GM12878 (cell line): Measurements from ENCODE around the gene FKBP7. TPM values are rescaled to one million over a fixed set of nuclear protein-coding genes. Genes with fewer than 3 reads are reported as not detected.

Experiments
- ATAC-seq: fragments of 200-7000 bp; cut with Tn5 transposase; 3 replicates; pipeline ENCODE4 v1.9.1; 2020; ENCODE audit warnings: mild to moderate bottlenecking, moderate library complexity
- BruUV-seq: library from RNA; stranded (reverse); fragments of 400-500 nt; replicated peaks from 2 replicates; lab custom pipeline; 2021; lab: Mats Ljungman, UMichigan
- CTCF ChIA-PET: fragments of 300-600 bp; sonication (Branson Sonifier 250); formaldehyde crosslinking; extraction: SDS; loops from one replicate; lab custom pipeline; 2021; ENCODE audit warnings: inconsistent platforms; lab: Yijun Ruan, JAX
- POLR2A ChIA-PET: fragments of 350-600 bp; formaldehyde crosslinking; extraction: SDS; loops from one replicate; lab custom pipeline; 2021; ENCODE audit warnings: inconsistent platforms; lab: Charles Lee
- RAD21 ChIA-PET: fragments of 300-600 bp; sonication (Branson Sonifier 250); formaldehyde crosslinking; loops from one replicate; lab custom pipeline; 2023; ENCODE audit warnings: antibody characterized with exemption; ENCODE audit not compliant: unreplicated experiment; lab: Charles Lee
- SMC1A ChIA-PET: fragments of 300-600 bp; sonication (Branson Sonifier 250); formaldehyde crosslinking; loops from one replicate; lab custom pipeline; 2023; ENCODE audit not compliant: unreplicated experiment, uncharacterized antibody; lab: Charles Lee
- DNase-seq: peaks from one replicate; pipeline ENCODE4 v3.0.0-alpha.2; 2011; ENCODE audit warnings: low read depth, low spot score
- FAIRE-seq: peaks from 3 replicates; lab custom pipeline; 2011; peaks lifted over from hg19 to GRCh38; lab: Jason Lieb, UNC
- H2AFZ ChIP-seq: 2 replicates; pipeline ENCODE4 v1.6.0; 2011; ENCODE audit warnings: low read depth, low read length, control low read depth; ENCODE audit not compliant: control insufficient read depth
- H3K27ac ChIP-seq: 2 replicates; pipeline ENCODE4 v1.5.1; 2011; ENCODE audit warnings: control low read depth; ENCODE audit not compliant: control insufficient read depth, insufficient read depth
- H3K27me3 ChIP-seq, 2 experiments: replicated peaks in 1 of 2; 2 replicates each; pipeline versions ENCODE4 v1.6.0 to v1.6.1; 2011; ENCODE audit warnings: low read length in 1 of 2; ENCODE audit not compliant: control insufficient read depth in 2 of 2, insufficient read depth in 2 of 2
- H3K36me3 ChIP-seq, 2 experiments: 2 replicates each; pipeline ENCODE4 v1.5.1; 2011; ENCODE audit warnings: low read length in 1 of 2; ENCODE audit not compliant: control insufficient read depth in 2 of 2, insufficient read depth in 2 of 2
- H3K4me1 ChIP-seq: 2 replicates; pipeline ENCODE4 v1.6.1; 2011; ENCODE audit warnings: mild to moderate bottlenecking, low read length, moderate library complexity, mixed read lengths; ENCODE audit not compliant: control insufficient read depth, insufficient read depth
- H3K4me2 ChIP-seq: 2 replicates; pipeline ENCODE4 v1.6.0; 2011; ENCODE audit warnings: control low read depth; ENCODE audit not compliant: control insufficient read depth, insufficient read depth
- H3K4me3 ChIP-seq: fragments of 200-600 bp; sonication (generic); 2 replicates; pipeline ENCODE4 v1.5.1; 2016
- H3K79me2 ChIP-seq: 2 replicates; pipeline ENCODE4 v1.6.0; 2011; ENCODE audit warnings: low read length; ENCODE audit not compliant: control insufficient read depth, insufficient read depth
- H3K9ac ChIP-seq: 2 replicates; pipeline ENCODE4 v1.8.0; 2011; ENCODE audit warnings: low read length, control low read depth, mixed read lengths; ENCODE audit not compliant: control insufficient read depth, insufficient read depth
- H3K9me3 ChIP-seq: replicated peaks from 3 replicates; pipeline ENCODE4 v1.5.1; 2011; ENCODE audit warnings: mild to moderate bottlenecking, low read length; ENCODE audit not compliant: control insufficient read depth, insufficient read depth
- H4K20me1 ChIP-seq: 2 replicates; pipeline ENCODE4 v1.6.0; 2011; ENCODE audit not compliant: control insufficient read depth, insufficient read depth
- ASH2L ChIP-seq: fragments of 300-600, 200-600 bp; sonication (generic); IDR thresholded peaks from 2 replicates; pipeline ENCODE4 v1.6.1; 2017; ENCODE audit warnings: low read depth, mild to moderate bottlenecking, borderline replicate concordance
- CBX3 ChIP-seq: fragments of 200-600 bp; sonication (generic); IDR thresholded peaks from 2 replicates; pipeline ENCODE4 v1.6.1; 2016; ENCODE audit warnings: low read depth, borderline replicate concordance
- E4F1 ChIP-seq: fragments of 450-650 bp; IDR thresholded peaks from 2 replicates; pipeline ENCODE4 v1.6.1; 2018; ENCODE audit warnings: borderline replicate concordance, mild to moderate bottlenecking; ENCODE audit not compliant: partially characterized antibody
- EGR1 ChIP-seq, 2 experiments: IDR thresholded peaks; 1 replicate in 1 of 2; 2 replicates in 1 of 2; pipeline ENCODE4 v1.6.1; 2011 to 2012; ENCODE audit warnings: low read depth in 2 of 2, low read length in 2 of 2, borderline replicate concordance in 1 of 2, mild to moderate bottlenecking in 1 of 2, moderate library complexity in 1 of 2
- GATAD2B ChIP-seq: fragments of 450-650 bp; conservative IDR thresholded peaks from 2 replicates; pipeline ENCODE4 v1.6.1; 2017; ENCODE audit warnings: low read depth, mild to moderate bottlenecking, moderate library complexity
- NFYA ChIP-seq: IDR thresholded peaks from 2 replicates; pipeline ENCODE4 v1.6.1; 2011; ENCODE audit warnings: low read depth, mild to moderate bottlenecking, low read length, improper control_type of control experiment, borderline replicate concordance
- NFYB ChIP-seq: IDR thresholded peaks from 2 replicates; pipeline ENCODE4 v1.6.1; 2011; ENCODE audit warnings: low read depth, mild to moderate bottlenecking, low read length, improper control_type of control experiment, moderate library complexity; ENCODE audit not compliant: insufficient read depth
- PBX3 ChIP-seq: IDR thresholded peaks from 2 replicates; pipeline ENCODE4 v1.6.1; 2011; ENCODE audit warnings: mild to moderate bottlenecking, low read depth, low read length, moderate library complexity; ENCODE audit not compliant: insufficient replicate concordance
- POLR2AphosphoS5 ChIP-seq: IDR thresholded peaks from 2 replicates; pipeline ENCODE4 v1.6.1; 2011; ENCODE audit warnings: mild to moderate bottlenecking, low read length, inconsistent platforms
- RUNX3 ChIP-seq: IDR thresholded peaks from 2 replicates; pipeline ENCODE4 v1.6.1; 2012; ENCODE audit warnings: low read length, inconsistent platforms
- SREBF1 ChIP-seq: IDR thresholded peaks from 2 replicates; pipeline ENCODE4 v1.6.1; 2012; ENCODE audit warnings: mild to moderate bottlenecking, low read length
- TAF1 ChIP-seq: IDR thresholded peaks from 2 replicates; pipeline ENCODE4 v1.6.1; 2011; ENCODE audit warnings: mild to moderate bottlenecking, low read depth, low read length, borderline replicate concordance
- USF1 ChIP-seq: IDR thresholded peaks from 2 replicates; pipeline ENCODE4 v1.6.1; 2011; ENCODE audit warnings: borderline replicate concordance, low read depth, mild to moderate bottlenecking, moderate library complexity, mixed read lengths, low read length; ENCODE audit not compliant: insufficient read depth; ENCODE audit errors: extremely low read length
- YBX1 ChIP-seq: fragments of 450-650 bp; IDR thresholded peaks from 2 replicates; pipeline ENCODE4 v1.6.1; 2016; ENCODE audit warnings: antibody characterized with exemption
- ZNF207 ChIP-seq: fragments of 450-650 bp; IDR thresholded peaks from 2 replicates; pipeline ENCODE4 v1.6.1; 2014; ENCODE audit warnings: antibody characterized with exemption, mild to moderate bottlenecking, borderline replicate concordance
- ZNF24 ChIP-seq: fragments of 450-650 bp; IDR thresholded peaks from 2 replicates; pipeline ENCODE4 v1.6.1; 2017; ENCODE audit warnings: antibody characterized with exemption, mild to moderate bottlenecking
- WGBS: methylation state at CpG from one replicate; pipeline ENCODE4 v1.1.6; 2016; ENCODE audit warnings: low lambda C conversion rate; ENCODE audit not compliant: insufficient replicate concordance, insufficient coverage; ENCODE audit errors: missing lambda C conversion rate; 5-methylcytosine and 5-hydroxymethylcytosine counted together
- in situ Hi-C: fragments of 300-500 bp; cut with MboI; formaldehyde crosslinking; loops from 9 replicates; pipeline ENCODE4 v1.14.3; 2018; ENCODE audit warnings: mixed read lengths
- intact Hi-C: fragments of 100-400 bp; cut with micrococcal nuclease; formaldehyde crosslinking; loops from one replicate; pipeline ENCODE4 v1.14.2; 2022; ENCODE audit not compliant: unreplicated experiment
- polyA plus RNA-seq, 11 experiments: library from polyadenylated mRNA; depleted of rRNA in 4 of 11; unstranded in 6 of 11; stranded (reverse) in 5 of 11; fragments of >200 nt; fragmentation: Nextera tagmentation in 4 of 11; fragmentation: Illumina TruSeq in 1 of 11; extraction: Ambion mirVana in 4 of 11; extraction: Trizol in 1 of 11; gene quantifications; 1 replicate in 1 of 11; 2 replicates in 10 of 11; pipeline versions ENCODE4 v1.2.1 to v1.2.3, GENCODE V29; 2011 to 2016; ENCODE audit warnings: inconsistent platforms in 2 of 11, missing spikeins in 2 of 11, low read depth in 1 of 11
- total RNA-seq, 4 experiments: library from RNA; depleted of rRNA in 3 of 4; stranded (reverse); fragments of >200 nt in 3 of 4; fragmentation: Illumina TruSeq in 1 of 4; extraction: Trizol in 1 of 4; gene quantifications; 2 replicates each; pipeline versions ENCODE4 v1.2.1 to v1.2.3, GENCODE V29; 2013 to 2021
- TF ChIP-seq, protein P1 (sequence below): fragments of 450-650 bp; IDR thresholded peaks from 2 replicates; pipeline ENCODE4 v1.6.1; 2016; ENCODE audit warnings: mild to moderate bottlenecking

The FKBP7 gene
- total and polyA plus RNA-seq, 10 of the 15 experiments (the other 5 are each of a cell fraction or from before 2014, with no cell fraction given), result 5.6 to 16.7 (median 12.5) TPM

- no peak for TF ChIP-seq USF1
- TF ChIP-seq PBX3, result no peak
- no peak for TF ChIP-seq NFYA
- no peak for TF ChIP-seq ZNF24
- no peak for TF ChIP-seq ZNF207
- TF ChIP-seq, all 136 proteins: peak for 0
These were observed 60.0 kb downstream of the FKBP7 start (continued) for GRCh38 chr2:178418426-178418825.

DNA sequence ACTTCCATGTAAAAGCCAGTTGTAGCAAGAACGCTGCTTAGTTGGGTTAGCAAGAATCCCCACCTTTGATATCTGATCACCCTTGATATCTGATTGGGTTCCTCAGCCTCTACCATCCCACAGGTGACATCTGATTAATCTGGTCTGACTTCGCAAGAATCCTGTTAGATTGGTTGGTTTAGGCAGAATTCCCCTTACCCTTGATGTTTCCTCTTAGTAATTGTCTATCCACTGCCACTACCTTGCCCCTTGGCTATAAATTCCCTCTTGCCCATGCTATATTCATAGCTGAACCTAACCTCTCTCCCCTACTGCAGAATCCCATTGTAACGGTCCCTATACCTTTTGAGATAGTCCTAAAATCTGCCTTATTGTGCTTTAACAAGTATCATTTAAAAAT lies 60.5 kb downstream of the FKBP7 start:
- in situ Hi-C loops, result loop anchor here (5.0 kb wide), 2 partner anchors 111 to 306 kb away; partner anchors contain the start of gene RBM45
- TF ChIP-seq CBX3 (no peak), SREBF1 (no peak), NFYB (no peak), RUNX3 (no peak), POLR2AphosphoS5 (no peak), GATAD2B (no peak), ASH2L (no peak), E4F1 (no peak), EGR1 (IDR thresholded peaks at IDR 0.05; ENCODE audit: borderline replicate concordance in 1 of 2, low read depth in 2 of 2, low read length in 2 of 2) (no peak), TAF1 (no peak), YBX1 (no peak)
- TF ChIP-seq, protein P1, sequence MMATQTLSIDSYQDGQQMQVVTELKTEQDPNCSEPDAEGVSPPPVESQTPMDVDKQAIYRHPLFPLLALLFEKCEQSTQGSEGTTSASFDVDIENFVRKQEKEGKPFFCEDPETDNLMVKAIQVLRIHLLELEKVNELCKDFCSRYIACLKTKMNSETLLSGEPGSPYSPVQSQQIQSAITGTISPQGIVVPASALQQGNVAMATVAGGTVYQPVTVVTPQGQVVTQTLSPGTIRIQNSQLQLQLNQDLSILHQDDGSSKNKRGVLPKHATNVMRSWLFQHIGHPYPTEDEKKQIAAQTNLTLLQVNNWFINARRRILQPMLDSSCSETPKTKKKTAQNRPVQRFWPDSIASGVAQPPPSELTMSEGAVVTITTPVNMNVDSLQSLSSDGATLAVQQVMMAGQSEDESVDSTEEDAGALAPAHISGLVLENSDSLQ, result no peak
- H3K79me2 ChIP-seq, result peaks cover 28% of the 10 kb centered on the region
- 90% methylated on average over 3 of the region's 3 CpGs for WGBS
- no peak overlapping the region for H3K27ac ChIP-seq
- no peak overlapping the region for H3K4me3 ChIP-seq
- no peak overlapping the region for H3K9ac ChIP-seq
- peaks cover 6% of the 10 kb centered on the region; the same call in 1 of the 2 replicates for H3K4me1 ChIP-seq
- no peaks in the 10 kb centered on the region; the same call in 2 of the 3 replicates for H3K9me3 ChIP-seq
- H2AFZ ChIP-seq, result no peak overlapping the region
- SMC1A ChIA-PET, result interaction anchor here (0.8 to 10.6 kb wide), 13 partner anchors 11 to 305 kb away, joined by 3 to 454 read pairs (median 8); partner anchors contain the start of gene RBM45
- CTCF ChIA-PET, result interaction anchor here (0.7 to 12.4 kb wide), 13 partner anchors 10 to 309 kb away, joined by 3 to 702 read pairs (median 13); partner anchors contain the start of genes PJVK, PRKRA and RBM45
- BruUV-seq, result no TSS peak
- H3K4me2 ChIP-seq, result peak overlapping the region; percentile 53
- no peak for DNase-seq
- no peak for ATAC-seq
- POLR2A ChIA-PET, result interaction anchor here (0.6 to 3.1 kb wide), 9 partner anchors 14 to 581 kb away, joined by 4 to 21 read pairs (median 5); partner anchors contain the start of genes PJVK, PRKRA and RBM45
- RAD21 ChIA-PET, result interaction anchor here (0.6 to 8.3 kb wide), 10 partner anchors 13 to 307 kb away, joined by 4 to 162 read pairs (median 6); partner anchors contain the start of genes PJVK, PRKRA and RBM45
- H3K27me3 ChIP-seq, result no peaks in the 10 kb centered on the region
- intact Hi-C loops, result no loop called here
- H3K36me3 ChIP-seq, result no peaks in the 10 kb centered on the region; a peak in 1 of 4 replicates
- H4K20me1 ChIP-seq, result no peaks in the 10 kb centered on the region
- no peak for FAIRE-seq
